Trophoblast cell (in vitro differentiated cells and primary cell): ENCODE data around the gene VENTX.

Experiments used
- DNase-seq, 2 donors: peaks; one replicate each; pipeline ENCODE4 v3.0.0-alpha.2; 2016
- H2AFZ ChIP-seq: 2 replicates; pipeline ENCODE4 v1.6.1; 2013; ENCODE audit warnings: low read length, moderate library complexity, mild to moderate bottlenecking; ENCODE audit not compliant: insufficient read depth, poor library complexity
- H2AK5ac ChIP-seq: 2 replicates; pipeline ENCODE4 v1.6.1; 2013; ENCODE audit warnings: mild to moderate bottlenecking, low read length
- H2BK120ac ChIP-seq: 2 replicates; pipeline ENCODE4 v1.6.1; 2013; ENCODE audit warnings: low read length, mild to moderate bottlenecking, moderate library complexity; ENCODE audit not compliant: insufficient read depth, poor library complexity
- H2BK12ac ChIP-seq: 2 replicates; pipeline ENCODE4 v1.6.1; 2013; ENCODE audit warnings: mild to moderate bottlenecking, low read length, moderate library complexity
- H2BK5ac ChIP-seq: 2 replicates; pipeline ENCODE4 v1.6.1; 2013; ENCODE audit warnings: low read length, low read depth, moderate library complexity, mild to moderate bottlenecking; ENCODE audit not compliant: poor library complexity
- H3K14ac ChIP-seq: 2 replicates; pipeline ENCODE4 v1.6.1; 2013; ENCODE audit warnings: mild to moderate bottlenecking, low read length
- H3K18ac ChIP-seq: 2 replicates; pipeline ENCODE4 v1.6.1; 2013; ENCODE audit warnings: mild to moderate bottlenecking, low read length
- H3K23ac ChIP-seq: 2 replicates; pipeline ENCODE4 v1.6.1; 2013; ENCODE audit warnings: low read length
- H3K27ac ChIP-seq: 2 replicates; pipeline ENCODE4 v1.5.1; 2013; ENCODE audit warnings: low read depth, mild to moderate bottlenecking, inconsistent platforms, low read length, moderate library complexity
- H3K27me3 ChIP-seq: 2 replicates; pipeline ENCODE4 v1.6.1; 2013; ENCODE audit warnings: inconsistent platforms, mild to moderate bottlenecking, low read length, moderate library complexity; ENCODE audit not compliant: insufficient read depth
- H3K36me3 ChIP-seq, 2 experiments: 1 replicate in 1 of 2; 2 replicates in 1 of 2; pipeline ENCODE4 v1.6.1; 2013; ENCODE audit warnings: low read length in 2 of 2, mild to moderate bottlenecking in 2 of 2, moderate library complexity in 1 of 2; ENCODE audit not compliant: insufficient read depth in 2 of 2, control insufficient read depth in 1 of 2
- H3K4ac ChIP-seq: 2 replicates; pipeline ENCODE4 v1.6.1; 2013; ENCODE audit warnings: low read depth, mild to moderate bottlenecking, low read length, moderate library complexity
- H3K4me1 ChIP-seq, 2 experiments: 1 replicate in 1 of 2; 2 replicates in 1 of 2; pipeline ENCODE4 v1.6.1; 2013; ENCODE audit warnings: low read length in 2 of 2, mild to moderate bottlenecking in 2 of 2, moderate library complexity in 1 of 2; ENCODE audit not compliant: insufficient read depth in 2 of 2, control insufficient read depth in 1 of 2
- H3K4me2 ChIP-seq: 2 replicates; pipeline ENCODE4 v1.6.1; 2013; ENCODE audit warnings: inconsistent platforms, mild to moderate bottlenecking, low read length, moderate library complexity
- H3K4me3 ChIP-seq: 2 replicates; pipeline ENCODE4 v1.5.1; 2013; ENCODE audit warnings: mild to moderate bottlenecking, low read depth, low read length, inconsistent platforms
- H3K79me1 ChIP-seq: one replicate; pipeline ENCODE4 v1.6.1; 2013; ENCODE audit warnings: low read length
- H3K79me2 ChIP-seq: 2 replicates; pipeline ENCODE4 v1.6.1; 2013; ENCODE audit warnings: low read length, mild to moderate bottlenecking; ENCODE audit not compliant: control insufficient read depth, insufficient read depth, poor library complexity
- H3K9ac ChIP-seq: 2 replicates; pipeline ENCODE4 v1.6.1; 2013; ENCODE audit warnings: mild to moderate bottlenecking, low read length
- H3K9me3 ChIP-seq: 2 replicates; pipeline ENCODE4 v1.6.1; 2013; ENCODE audit warnings: low read depth, mild to moderate bottlenecking, control low read depth, inconsistent platforms, low read length; ENCODE audit not compliant: insufficient read depth
- H4K12ac ChIP-seq: 2 replicates; pipeline ENCODE4 v1.6.1; 2013; ENCODE audit warnings: low read depth, mild to moderate bottlenecking, low read length, moderate library complexity
- H4K8ac ChIP-seq: 2 replicates; pipeline ENCODE4 v1.6.1; 2013; ENCODE audit warnings: low read depth, mild to moderate bottlenecking, low read length, moderate library complexity
- H4K91ac ChIP-seq: one replicate; pipeline ENCODE4 v1.6.1; 2013; ENCODE audit warnings: low read depth, mild to moderate bottlenecking, low read length, moderate library complexity
- WGBS: extraction: QIAGEN DNeasy Blood & Tissue Kit; methylation state at CpG from one replicate; pipeline ENCODE4 v1.1.7; 2013; ENCODE audit warnings: missing lambda C conversion rate; ENCODE audit not compliant: insufficient read length, insufficient coverage; ENCODE audit errors: extremely low coverage; 5-methylcytosine and 5-hydroxymethylcytosine counted together

VENTX gene

GRCh38 chr10:133251388-133252222 is 13.9 kb downstream of the VENTX start:
- Histone ChIP-seq H2AK5ac (no peak overlapping the region), H4K12ac (no peak overlapping the region), H3K23ac (no peak overlapping the region), H3K4me2 (no peak overlapping the region), H3K4me3 (no peak overlapping the region), H2BK120ac (no peak overlapping the region), H3K27ac (no peak overlapping the region), H3K4ac (no peak overlapping the region), H3K9ac (no peak overlapping the region), H2BK12ac (no peak overlapping the region), H4K8ac (no peak overlapping the region), H2BK5ac (no peak overlapping the region), H3K36me3 (no peaks in the 10 kb centered on the region), H3K27me3 (no peaks in the 10 kb centered on the region), H2AFZ (no peak overlapping the region), H4K91ac (no peak overlapping the region), H3K18ac (no peak overlapping the region), H3K14ac (no peak overlapping the region), H3K9me3 (no peaks in the 10 kb centered on the region), H3K79me2 (no peaks in the 10 kb centered on the region), H3K79me1 (no peaks in the 10 kb centered on the region), H3K4me1 (peaks cover 0 to 3% of the 10 kb centered on the region in 2 experiments)
- no CpG with 5 or more reads among the region's 28 CpGs for WGBS
- DNase-seq = no peak

- no CpG with 5 or more reads among the region's 12 CpGs for WGBS
- Histone ChIP-seq H3K4ac (no peak overlapping the region), H4K8ac (no peak overlapping the region), H2AFZ (no peak overlapping the region), H2BK120ac (no peak overlapping the region), H3K9me3 (no peaks in the 10 kb centered on the region), H3K4me2 (no peak overlapping the region), H3K27me3 (no peaks in the 10 kb centered on the region), H3K14ac (no peak overlapping the region), H3K18ac (no peak overlapping the region), H4K12ac (no peak overlapping the region), H3K9ac (no peak overlapping the region), H3K79me2 (no peaks in the 10 kb centered on the region), H2AK5ac (no peak overlapping the region), H4K91ac (no peak overlapping the region), H3K23ac (no peak overlapping the region), H3K27ac (no peak overlapping the region), H3K4me3 (no peak overlapping the region), H2BK12ac (no peak overlapping the region), H3K79me1 (no peaks in the 10 kb centered on the region), H3K36me3 (no peaks in the 10 kb centered on the region), H2BK5ac (no peak overlapping the region), H3K4me1 (peaks cover 0 to under 1% of the 10 kb centered on the region in 2 experiments)
- DNase-seq = no peak
These were observed 14.5 kb downstream of the VENTX start for GRCh38 chr10:133252223-133252552.

GRCh38 chr10:133253361-133253955 is 15.8 kb downstream of the VENTX start:
- no peak overlapping the region for H2AK5ac ChIP-seq
- H3K9ac ChIP-seq = no peak overlapping the region
- H3K4me3 ChIP-seq = no peak overlapping the region
- no peak overlapping the region for H3K18ac ChIP-seq
- WGBS = no CpG with 5 or more reads among the region's 22 CpGs
- H4K8ac ChIP-seq = no peak overlapping the region
- no peak overlapping the region for H3K23ac ChIP-seq
- no peak overlapping the region for H4K91ac ChIP-seq
- H3K79me1 ChIP-seq = no peaks in the 10 kb centered on the region
- no peaks in the 10 kb centered on the region for H3K79me2 ChIP-seq
- H4K12ac ChIP-seq = no peak overlapping the region
- no peaks in the 10 kb centered on the region for H3K27me3 ChIP-seq
- no peak overlapping the region for H2BK120ac ChIP-seq
- no peak overlapping the region for H2AFZ ChIP-seq
- no peaks in the 10 kb centered on the region for H3K36me3 ChIP-seq
- no peak for DNase-seq
- H3K4me1 ChIP-seq = peaks cover 0 to 2% of the 10 kb centered on the region in 2 experiments
- H3K4me2 ChIP-seq = no peak overlapping the region
- no peak overlapping the region for H3K27ac ChIP-seq
- H3K4ac ChIP-seq = no peak overlapping the region
- H2BK5ac ChIP-seq = no peak overlapping the region
- H3K14ac ChIP-seq = no peak overlapping the region
- H3K9me3 ChIP-seq = no peaks in the 10 kb centered on the region
- H2BK12ac ChIP-seq = no peak overlapping the region

- Histone ChIP-seq H2AK5ac (no peak overlapping the region), H4K12ac (no peak overlapping the region)
These were observed 16.9 kb downstream of the VENTX start for GRCh38 chr10:133254421-133255120.

More at GRCh38 chr10:133254421-133255120, 16.9 kb downstream of the VENTX start:
- no peak overlapping the region for H4K91ac ChIP-seq
- H3K79me1 ChIP-seq = no peaks in the 10 kb centered on the region
- no peak overlapping the region for H2BK120ac ChIP-seq
- H2AFZ ChIP-seq = no peak overlapping the region
- no CpG with 5 or more reads among the region's 13 CpGs for WGBS
- no peak overlapping the region for H3K27ac ChIP-seq
- H3K14ac ChIP-seq = no peak overlapping the region
- no peaks in the 10 kb centered on the region for H3K9me3 ChIP-seq
- no peak overlapping the region for H4K8ac ChIP-seq
- H3K4me1 ChIP-seq = peaks cover 0 to 2% of the 10 kb centered on the region in 2 experiments
- no peak overlapping the region for H3K23ac ChIP-seq
- no peaks in the 10 kb centered on the region for H3K79me2 ChIP-seq
- no peak overlapping the region for H2BK12ac ChIP-seq
- H3K36me3 ChIP-seq = no peaks in the 10 kb centered on the region
- no peak overlapping the region for H3K4ac ChIP-seq
- no peak overlapping the region for H3K9ac ChIP-seq
- no peak overlapping the region for H3K4me2 ChIP-seq
- no peak overlapping the region for H3K18ac ChIP-seq
- no peak overlapping the region for H3K4me3 ChIP-seq
- H2BK5ac ChIP-seq = no peak overlapping the region
- DNase-seq = no peak
- no peaks in the 10 kb centered on the region for H3K27me3 ChIP-seq
